Gastrocnemius medialis (tissue), 4 donors: Measurements from ENCODE around the gene EIF2AK2.

Source experiments
- POLR2A ChIP-seq, 2 donors: fragments of 450-650 bp; IDR thresholded peaks; one replicate each; pipeline ENCODE4 v1.6.1; 2017; ENCODE audit warnings: antibody characterized with exemption in 2 of 2, mild to moderate bottlenecking in 2 of 2, moderate library complexity in 2 of 2
- TF ChIP-seq, protein P1 (sequence below), 5 experiments: fragments of 450-650 bp in 3 of 5; fragments of 200-600 bp in 2 of 5; sonication (generic) in 2 of 5; IDR thresholded peaks in 4 of 5; conservative IDR thresholded peaks in 1 of 5; 1 replicate in 4 of 5; 2 replicates in 1 of 5; pipeline ENCODE4 v1.5.1; 2016 to 2019; ENCODE audit warnings: antibody characterized with exemption in 5 of 5, mild to moderate bottlenecking in 3 of 5, moderate library complexity in 3 of 5

DNA sequence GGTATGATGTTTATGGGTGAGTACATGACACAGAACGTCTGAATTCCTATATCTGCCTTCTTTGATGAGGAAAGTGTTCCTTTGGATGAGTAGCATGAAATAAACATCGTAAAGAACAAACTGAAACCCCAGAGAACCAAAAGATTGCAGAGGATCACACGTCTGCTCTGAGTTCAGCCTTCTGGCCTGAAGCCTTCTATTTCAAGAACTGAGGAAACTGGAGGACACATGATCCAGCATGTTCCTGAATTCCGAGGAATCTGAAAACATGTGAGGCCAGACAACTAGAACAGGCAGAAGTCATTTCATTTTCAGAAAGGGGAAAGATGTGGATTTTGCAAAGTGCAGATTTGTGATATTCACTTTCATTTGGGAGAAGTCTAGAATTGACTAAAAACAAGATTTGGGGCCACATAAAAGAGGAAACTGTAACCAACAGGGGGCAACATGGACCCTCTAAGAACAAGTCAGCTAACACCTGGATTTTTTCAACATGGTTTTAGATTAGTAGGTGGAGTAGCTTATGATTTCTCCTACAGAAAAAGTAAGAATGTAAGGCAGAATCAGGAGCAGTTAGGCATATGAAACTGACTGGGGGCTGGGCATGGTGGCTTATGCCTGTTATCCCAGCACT lies 23.3 kb upstream of the EIF2AK2 start:
- TF ChIP-seq, protein P1, sequence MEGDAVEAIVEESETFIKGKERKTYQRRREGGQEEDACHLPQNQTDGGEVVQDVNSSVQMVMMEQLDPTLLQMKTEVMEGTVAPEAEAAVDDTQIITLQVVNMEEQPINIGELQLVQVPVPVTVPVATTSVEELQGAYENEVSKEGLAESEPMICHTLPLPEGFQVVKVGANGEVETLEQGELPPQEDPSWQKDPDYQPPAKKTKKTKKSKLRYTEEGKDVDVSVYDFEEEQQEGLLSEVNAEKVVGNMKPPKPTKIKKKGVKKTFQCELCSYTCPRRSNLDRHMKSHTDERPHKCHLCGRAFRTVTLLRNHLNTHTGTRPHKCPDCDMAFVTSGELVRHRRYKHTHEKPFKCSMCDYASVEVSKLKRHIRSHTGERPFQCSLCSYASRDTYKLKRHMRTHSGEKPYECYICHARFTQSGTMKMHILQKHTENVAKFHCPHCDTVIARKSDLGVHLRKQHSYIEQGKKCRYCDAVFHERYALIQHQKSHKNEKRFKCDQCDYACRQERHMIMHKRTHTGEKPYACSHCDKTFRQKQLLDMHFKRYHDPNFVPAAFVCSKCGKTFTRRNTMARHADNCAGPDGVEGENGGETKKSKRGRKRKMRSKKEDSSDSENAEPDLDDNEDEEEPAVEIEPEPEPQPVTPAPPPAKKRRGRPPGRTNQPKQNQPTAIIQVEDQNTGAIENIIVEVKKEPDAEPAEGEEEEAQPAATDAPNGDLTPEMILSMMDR (IDR thresholded peaks at IDR 0.05 in 4 of 5, conservative IDR thresholded peaks at IDR 0.05 in 1 of 5): no peak
- no peak for TF ChIP-seq POLR2A (IDR thresholded peaks at IDR 0.05)
